ENCODE results near the gene ALDH3B2. TPM values are rescaled to one million over a fixed set of nuclear protein-coding genes. Genes with fewer than 3 reads are reported as not detected.

Gene ALDH3B2
- total RNA-seq, 2 experiments from 2014 or later = not detected

DNA sequence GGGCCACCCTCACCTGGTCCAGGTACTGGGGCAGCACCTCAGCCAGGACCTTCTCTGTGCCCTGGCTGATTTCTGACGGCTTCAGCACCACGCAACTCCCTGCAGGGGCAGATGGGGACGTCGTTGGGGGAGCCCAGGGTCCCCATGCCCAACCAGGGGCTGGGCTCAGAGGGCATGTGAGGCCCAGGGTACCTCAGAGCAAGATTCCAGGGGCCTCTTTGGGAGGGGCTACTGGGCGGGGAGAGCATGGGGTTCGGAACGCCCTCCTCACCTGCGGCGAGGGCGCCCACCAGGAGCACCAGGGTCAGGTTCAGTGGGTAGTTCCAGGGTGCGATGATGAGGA, 8.1 kb downstream of the ALDH3B2 start:
- intact Hi-C loops (cut with micrococcal nuclease) = no loop called here
- TF ChIP-seq, protein P1, sequence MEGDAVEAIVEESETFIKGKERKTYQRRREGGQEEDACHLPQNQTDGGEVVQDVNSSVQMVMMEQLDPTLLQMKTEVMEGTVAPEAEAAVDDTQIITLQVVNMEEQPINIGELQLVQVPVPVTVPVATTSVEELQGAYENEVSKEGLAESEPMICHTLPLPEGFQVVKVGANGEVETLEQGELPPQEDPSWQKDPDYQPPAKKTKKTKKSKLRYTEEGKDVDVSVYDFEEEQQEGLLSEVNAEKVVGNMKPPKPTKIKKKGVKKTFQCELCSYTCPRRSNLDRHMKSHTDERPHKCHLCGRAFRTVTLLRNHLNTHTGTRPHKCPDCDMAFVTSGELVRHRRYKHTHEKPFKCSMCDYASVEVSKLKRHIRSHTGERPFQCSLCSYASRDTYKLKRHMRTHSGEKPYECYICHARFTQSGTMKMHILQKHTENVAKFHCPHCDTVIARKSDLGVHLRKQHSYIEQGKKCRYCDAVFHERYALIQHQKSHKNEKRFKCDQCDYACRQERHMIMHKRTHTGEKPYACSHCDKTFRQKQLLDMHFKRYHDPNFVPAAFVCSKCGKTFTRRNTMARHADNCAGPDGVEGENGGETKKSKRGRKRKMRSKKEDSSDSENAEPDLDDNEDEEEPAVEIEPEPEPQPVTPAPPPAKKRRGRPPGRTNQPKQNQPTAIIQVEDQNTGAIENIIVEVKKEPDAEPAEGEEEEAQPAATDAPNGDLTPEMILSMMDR (IDR thresholded peaks at IDR 0.05) = no peak
- Mint-ChIP-seq H3K4me3 (no peak overlapping the region), H3K27ac (no peak overlapping the region), H3K36me3 (ENCODE audit: low read depth) (no peaks in the 10 kb centered on the region), H3K4me1 (ENCODE audit: low read depth) (no peaks in the 10 kb centered on the region), H3K27me3 (no peaks in the 10 kb centered on the region), H3K9me3 (no peaks in the 10 kb centered on the region)
- ChIA-PET POLR2A (no interaction called here), CTCF (no interaction called here)
- no peak for DNase-seq
- no peak for ATAC-seq

DNA sequence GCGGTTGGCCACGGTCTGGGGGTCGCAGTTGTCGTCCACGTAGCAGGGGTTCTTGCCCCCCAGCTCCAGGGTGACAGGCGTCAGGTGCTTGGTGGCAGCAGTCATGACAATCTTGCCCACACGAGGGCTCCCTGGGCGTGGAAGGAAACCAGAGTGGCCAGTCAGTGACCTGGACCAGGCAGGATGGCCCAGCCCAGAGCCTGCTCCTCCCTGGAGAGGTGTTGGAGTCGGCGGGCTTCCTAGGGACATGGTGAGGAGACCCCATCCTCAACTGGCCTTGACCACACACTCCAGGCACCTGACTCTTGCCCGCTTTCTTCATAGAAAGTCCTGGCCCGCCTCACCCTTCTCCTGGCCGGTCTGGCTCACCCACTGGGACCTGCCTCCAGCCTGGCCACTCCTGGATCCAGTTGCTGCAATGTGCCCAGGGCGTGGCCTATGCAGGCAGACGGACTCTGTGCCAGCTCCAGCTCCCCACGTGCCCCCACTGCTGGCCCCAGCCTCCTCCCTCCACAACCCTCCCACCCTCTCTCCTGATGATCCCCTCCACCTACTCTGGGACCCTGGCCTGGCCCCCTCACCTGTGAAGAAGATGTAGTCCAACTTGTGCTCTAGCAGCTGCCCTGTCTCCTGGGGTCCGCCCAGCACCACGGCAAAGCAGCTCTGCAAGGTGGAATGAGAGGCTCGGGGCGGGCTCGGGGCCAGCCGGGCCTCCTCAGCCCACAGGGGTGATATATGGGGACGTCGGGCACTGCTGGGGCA, 8.7 kb downstream of the ALDH3B2 start:
- CTCF ChIA-PET = no interaction called here
- POLR2A ChIA-PET = no interaction called here

DNA sequence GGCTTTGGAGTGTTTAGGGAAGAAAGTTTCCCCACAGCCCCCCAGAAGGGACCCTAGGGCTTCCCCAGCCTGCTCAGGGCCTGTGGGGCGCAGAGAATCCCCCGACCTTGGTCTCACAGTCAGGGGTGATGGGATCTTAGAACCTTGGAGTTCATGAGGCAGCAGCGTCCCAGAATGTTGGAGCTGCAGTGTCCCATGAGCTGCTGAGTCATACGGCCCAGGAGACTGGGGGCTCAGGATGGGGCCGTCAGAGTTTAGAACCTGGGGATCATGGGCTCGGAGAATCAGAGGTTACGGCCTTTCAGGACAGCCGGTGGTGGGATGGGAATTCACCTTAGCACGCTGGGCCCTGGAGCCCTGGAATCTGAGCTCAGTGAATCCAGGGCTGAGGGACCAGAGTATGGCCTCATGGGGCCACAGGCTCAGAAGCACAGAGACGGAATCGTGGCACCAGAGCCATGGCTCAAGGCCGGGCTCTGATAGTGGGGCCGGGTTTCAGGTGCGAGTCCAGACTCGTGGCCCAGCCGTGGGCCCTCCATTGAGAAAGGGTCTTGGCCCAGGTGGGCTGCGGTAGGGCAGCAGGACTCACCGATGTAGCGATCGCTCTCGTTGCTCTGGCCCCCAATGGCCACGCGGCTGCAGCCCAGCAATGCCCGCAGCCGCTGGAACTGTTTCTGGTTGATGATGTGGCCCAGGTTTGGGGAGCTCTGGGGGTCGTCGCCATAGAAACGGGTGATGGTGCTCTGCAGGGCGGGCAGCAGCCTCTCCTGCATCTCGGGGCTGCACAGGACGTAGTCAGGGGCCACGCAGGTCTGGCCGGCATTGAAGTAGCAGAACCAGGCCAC, 9.5 kb downstream of the ALDH3B2 start:
- H3K9me3 Mint-ChIP-seq = no peaks in the 10 kb centered on the region
- POLR2A ChIA-PET = no interaction called here
- CTCF ChIA-PET = no interaction called here

More for the DNA sequence above, 8.7 kb downstream of the ALDH3B2 start:
- no peak overlapping the region for H3K4me3 Mint-ChIP-seq
- no peaks in the 10 kb centered on the region for H3K4me1 Mint-ChIP-seq (ENCODE audit: low read depth)
- H3K9me3 Mint-ChIP-seq = no peaks in the 10 kb centered on the region
- intact Hi-C loops (cut with micrococcal nuclease) = no loop called here
- no peak overlapping the region for H3K27ac Mint-ChIP-seq
- H3K36me3 Mint-ChIP-seq (ENCODE audit: low read depth) = no peaks in the 10 kb centered on the region
- TF ChIP-seq, protein P1 (IDR thresholded peaks at IDR 0.05) = no peak
- no peaks in the 10 kb centered on the region for H3K27me3 Mint-ChIP-seq
- DNase-seq (no peak), ATAC-seq (no peak)

DNA sequence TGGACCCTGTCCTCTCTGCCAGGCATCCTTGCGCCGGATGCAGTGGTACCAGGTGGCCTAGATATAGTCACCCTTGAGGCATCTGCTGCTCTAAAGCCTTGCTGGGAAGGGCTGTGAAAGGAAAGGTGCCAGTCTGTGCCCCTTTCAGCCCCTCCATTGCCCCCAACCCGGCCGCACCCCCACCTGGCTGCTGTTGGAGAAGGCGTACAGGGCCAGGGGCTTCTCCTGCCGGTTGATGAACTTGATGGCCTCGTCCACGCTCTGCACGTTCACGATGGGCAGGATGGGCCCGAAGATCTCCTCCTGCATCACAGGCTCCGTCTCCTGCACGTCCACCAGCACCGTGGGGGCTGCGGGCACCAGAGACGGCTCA, 10.2 kb downstream of the ALDH3B2 start:
- POLR2A ChIA-PET = no interaction called here
- Mint-ChIP-seq H3K4me3 (no peak overlapping the region), H3K27ac (no peak overlapping the region), H3K27me3 (no peaks in the 10 kb centered on the region), H3K9me3 (no peaks in the 10 kb centered on the region), H3K36me3 (ENCODE audit: low read depth) (no peaks in the 10 kb centered on the region), H3K4me1 (ENCODE audit: low read depth) (no peaks in the 10 kb centered on the region)
- intact Hi-C loops (cut with micrococcal nuclease) = no loop called here
- CTCF ChIA-PET = no interaction called here
- TF ChIP-seq, protein P1 (IDR thresholded peaks at IDR 0.05) = no peak
- no peak for DNase-seq
- no peak for ATAC-seq

More for the DNA sequence above, 9.5 kb downstream of the ALDH3B2 start:
- Mint-ChIP-seq H3K27ac (no peak overlapping the region), H3K36me3 (ENCODE audit: low read depth) (no peaks in the 10 kb centered on the region), H3K4me1 (ENCODE audit: low read depth) (no peaks in the 10 kb centered on the region), H3K4me3 (no peak overlapping the region), H3K27me3 (no peaks in the 10 kb centered on the region)
- ATAC-seq (no peak), DNase-seq (no peak)
- TF ChIP-seq, protein P1 (IDR thresholded peaks at IDR 0.05) = no peak
- intact Hi-C loops (cut with micrococcal nuclease) = no loop called here

DNA sequence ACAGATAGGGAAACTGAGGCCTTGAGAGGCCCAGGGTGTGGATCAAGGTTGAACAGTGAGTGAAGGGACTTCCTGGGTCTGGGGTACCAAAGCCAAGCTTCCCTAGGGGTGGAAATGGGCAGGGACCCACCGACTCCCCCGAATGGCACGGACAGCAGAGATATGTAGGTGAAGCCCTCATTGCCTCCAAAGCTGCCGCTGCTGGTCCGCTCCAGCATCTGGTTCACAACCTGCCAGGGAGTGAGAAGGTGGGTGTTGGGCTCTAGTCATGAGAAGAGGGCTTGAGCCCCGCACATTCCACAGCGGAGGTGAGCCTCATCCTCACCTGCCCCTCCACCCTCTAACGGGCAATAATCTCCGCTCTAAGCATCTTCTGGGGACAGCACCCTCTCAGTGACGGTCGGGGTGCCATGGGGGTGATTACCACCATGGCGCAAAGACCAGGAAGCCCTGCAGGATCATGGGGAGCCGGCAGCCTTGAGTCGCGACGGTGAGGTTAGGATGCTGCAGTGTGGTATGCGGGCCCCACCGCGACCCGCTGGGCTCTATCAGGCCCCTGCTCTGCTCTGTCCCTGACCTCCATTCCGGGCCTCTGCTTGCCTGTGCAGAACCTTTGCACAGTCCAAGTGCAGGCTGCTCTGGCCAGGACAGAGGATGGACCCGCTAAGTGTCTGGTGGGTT, 10.8 kb downstream of the ALDH3B2 start:
- CTCF ChIA-PET = no interaction called here
- H3K36me3 Mint-ChIP-seq (ENCODE audit: low read depth) = no peaks in the 10 kb centered on the region
- intact Hi-C loops (cut with micrococcal nuclease) = no loop called here

More for the DNA sequence above, 10.8 kb downstream of the ALDH3B2 start:
- Mint-ChIP-seq H3K4me3 (no peak overlapping the region), H3K9me3 (no peaks in the 10 kb centered on the region), H3K27me3 (no peaks in the 10 kb centered on the region), H3K4me1 (ENCODE audit: low read depth) (no peaks in the 10 kb centered on the region), H3K27ac (no peak overlapping the region)
- DNase-seq (no peak), ATAC-seq (no peak)
- TF ChIP-seq, protein P1 (IDR thresholded peaks at IDR 0.05) = no peak
- POLR2A ChIA-PET = no interaction called here
